Mononuclear cell (primary cell): ENCODE measurements around the gene IQCK. TPM values are rescaled to one million over a fixed set of nuclear protein-coding genes. Genes with fewer than 3 reads are reported as not detected.

Experiments
- H3K27me3 ChIP-seq: 2 replicates; pipeline ENCODE4 v1.6.0; 2011; ENCODE audit warnings: low read length, control low read depth; ENCODE audit not compliant: insufficient read depth
- H3K4me1 ChIP-seq: 2 replicates; pipeline ENCODE4 v1.5.1; 2011; ENCODE audit warnings: mild to moderate bottlenecking, low read length, control low read depth; ENCODE audit not compliant: insufficient read depth
- H3K4me3 ChIP-seq: 2 replicates; pipeline ENCODE4 v1.5.1; 2011; ENCODE audit warnings: mild to moderate bottlenecking, low read length, moderate library complexity
- H3K9me3 ChIP-seq: 2 replicates; pipeline ENCODE4 v1.5.1; 2011; ENCODE audit warnings: low read depth, mild to moderate bottlenecking, control low read depth, low read length
- total RNA-seq: library from RNA; depleted of rRNA; stranded (reverse); fragments of >200 nt; gene quantifications from one replicate; pipeline ENCODE4 v1.2.3, GENCODE V29; 2012

The IQCK gene
- total RNA-seq, 1 donor, result 1.9 TPM

DNA sequence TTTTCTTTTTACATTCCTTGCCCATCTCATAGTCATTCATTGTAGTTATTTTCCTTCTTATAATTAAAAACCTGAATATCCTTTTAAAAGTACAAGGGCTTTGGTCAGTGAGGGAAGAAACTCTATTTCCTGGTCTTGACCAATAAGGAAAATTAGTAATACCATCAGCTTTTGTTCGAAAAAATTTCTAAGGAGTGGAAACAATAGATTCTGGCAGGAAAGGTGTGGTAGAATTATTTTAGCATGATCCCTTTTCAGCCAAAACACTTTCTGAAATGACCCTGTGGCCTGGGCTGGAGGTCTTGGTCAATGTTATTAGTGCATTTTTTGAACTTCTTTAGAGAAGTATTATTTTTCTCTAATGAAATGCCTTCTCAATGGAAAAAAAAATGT is 36.6 kb downstream of the IQCK start:
- H3K9me3 ChIP-seq, result no peaks in the 10 kb centered on the region
- peaks cover 3% of the 10 kb centered on the region for H3K4me1 ChIP-seq
- no peak overlapping the region for H3K4me3 ChIP-seq
- H3K27me3 ChIP-seq, result no peaks in the 10 kb centered on the region

DNA sequence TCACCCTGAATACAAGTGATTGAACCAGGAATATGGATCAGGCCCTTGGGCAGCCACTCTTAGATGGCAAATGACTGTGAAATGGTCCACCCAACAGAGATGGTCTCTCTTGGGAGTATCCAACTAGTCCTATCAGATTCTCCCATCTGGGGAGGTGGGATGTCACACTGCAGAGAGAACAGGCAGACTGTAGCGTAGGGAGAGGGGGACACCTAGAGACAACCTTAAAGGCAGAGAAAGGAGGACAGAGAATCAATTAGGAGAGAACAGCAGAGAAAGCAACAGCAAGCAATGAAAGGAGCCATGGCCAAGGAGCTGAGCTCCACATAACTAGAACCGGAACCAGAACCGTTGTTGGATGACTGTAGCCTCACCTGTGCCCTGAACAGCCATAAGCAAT is 37.2 kb downstream of the IQCK start:
- Histone ChIP-seq H3K27me3 (no peaks in the 10 kb centered on the region), H3K9me3 (no peaks in the 10 kb centered on the region), H3K4me1 (peaks cover 3% of the 10 kb centered on the region), H3K4me3 (no peak overlapping the region)

DNA sequence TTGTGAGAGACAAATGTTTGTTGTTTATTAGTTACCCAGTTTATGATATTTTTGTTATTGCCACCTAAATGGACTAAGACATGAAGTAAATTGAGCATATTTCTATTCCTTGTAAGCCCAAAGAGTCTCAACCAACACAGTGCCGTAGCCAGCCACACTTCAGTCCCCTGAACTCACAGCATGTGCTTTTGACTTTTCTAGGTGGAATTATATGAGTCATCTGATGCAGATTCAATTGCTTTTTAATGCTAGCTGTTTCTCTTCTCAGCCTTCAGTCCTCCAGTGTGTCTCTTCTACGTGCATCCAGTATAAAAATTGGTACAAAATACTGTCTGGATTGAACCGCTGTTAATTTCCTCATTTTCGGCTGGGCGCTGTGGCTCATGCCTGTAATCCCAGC is 39.0 kb downstream of the IQCK start:
- H3K27me3 ChIP-seq, result no peaks in the 10 kb centered on the region
- no peaks in the 10 kb centered on the region for H3K9me3 ChIP-seq
- H3K4me1 ChIP-seq, result peaks cover 3% of the 10 kb centered on the region
- H3K4me3 ChIP-seq, result no peak overlapping the region

DNA sequence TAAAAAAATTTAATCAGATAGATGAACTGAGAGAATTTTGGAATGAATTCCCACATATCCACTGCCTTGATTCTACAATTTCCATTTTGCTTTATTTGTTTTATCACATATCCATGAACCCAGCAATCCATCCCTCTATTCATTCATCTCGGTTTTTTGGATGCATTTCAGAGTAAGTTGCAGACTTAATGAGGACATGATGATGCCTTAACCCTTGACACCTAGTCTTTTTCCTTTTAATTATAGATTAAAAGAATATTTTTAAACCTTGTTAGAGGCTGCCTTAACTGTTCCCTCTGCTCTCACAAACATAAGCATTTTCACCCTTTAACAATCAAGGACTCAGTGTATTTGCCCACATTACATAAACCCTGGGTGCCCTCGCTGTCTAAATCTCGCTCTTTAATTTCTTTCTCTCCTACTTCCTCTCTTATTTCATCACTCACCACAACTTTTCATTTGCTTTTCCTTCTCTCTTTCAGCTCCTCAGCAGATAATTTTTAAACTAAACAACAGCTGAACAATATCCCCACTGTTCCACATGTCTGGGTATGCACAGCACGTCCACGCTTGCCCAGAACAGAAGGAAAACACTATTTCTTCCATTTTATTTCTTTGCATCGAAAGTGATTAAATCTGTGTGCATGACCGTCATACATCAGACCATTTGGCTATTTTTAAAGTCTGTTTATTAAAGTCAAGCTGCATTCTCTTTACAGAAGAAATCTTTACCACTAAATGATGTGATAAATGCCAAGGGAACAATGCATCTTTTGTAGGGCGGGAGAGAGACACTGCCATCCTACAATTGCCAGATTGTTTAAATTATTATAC is 39.9 kb downstream of the IQCK start:
- H3K9me3 ChIP-seq, result no peaks in the 10 kb centered on the region

DNA sequence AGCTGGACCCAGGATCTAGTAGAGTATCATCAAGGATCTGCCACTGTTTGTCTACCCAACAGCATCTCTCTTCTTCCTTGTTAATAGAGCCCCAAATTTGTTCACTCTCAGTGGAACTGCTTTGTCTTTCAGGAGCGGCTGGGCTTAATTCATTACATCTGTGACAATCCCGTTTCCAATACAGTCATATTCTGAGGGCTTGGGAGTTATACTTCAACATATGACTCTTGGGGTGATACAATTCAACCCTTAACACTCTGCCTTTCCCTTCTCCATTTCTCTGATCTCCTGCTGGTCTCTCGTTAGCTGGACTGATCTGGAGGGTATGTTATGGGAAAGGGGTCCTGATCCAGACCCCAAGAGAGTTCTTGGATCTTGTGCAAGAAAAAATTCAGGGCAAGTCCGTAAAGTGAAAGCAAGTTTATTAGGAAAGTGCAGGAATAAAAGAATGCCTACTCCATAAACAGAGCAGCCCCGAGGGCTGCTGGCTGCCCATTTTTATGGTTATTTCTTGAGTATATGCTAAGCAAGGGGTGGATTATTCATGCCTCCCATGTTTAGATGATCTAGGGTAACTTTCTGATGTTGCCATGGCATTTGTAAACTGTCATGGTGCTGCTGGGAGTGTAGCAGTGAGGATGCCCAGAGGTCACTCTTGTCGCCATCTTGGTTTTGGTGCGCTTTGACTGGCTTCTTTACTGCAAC is 42.4 kb downstream of the IQCK start:
- no peak overlapping the region for H3K4me3 ChIP-seq

More for the DNA sequence above, 39.9 kb downstream of the IQCK start:
- H3K27me3 ChIP-seq, result no peaks in the 10 kb centered on the region
- H3K4me1 ChIP-seq, result peaks cover 3% of the 10 kb centered on the region
- H3K4me3 ChIP-seq, result no peak overlapping the region

DNA sequence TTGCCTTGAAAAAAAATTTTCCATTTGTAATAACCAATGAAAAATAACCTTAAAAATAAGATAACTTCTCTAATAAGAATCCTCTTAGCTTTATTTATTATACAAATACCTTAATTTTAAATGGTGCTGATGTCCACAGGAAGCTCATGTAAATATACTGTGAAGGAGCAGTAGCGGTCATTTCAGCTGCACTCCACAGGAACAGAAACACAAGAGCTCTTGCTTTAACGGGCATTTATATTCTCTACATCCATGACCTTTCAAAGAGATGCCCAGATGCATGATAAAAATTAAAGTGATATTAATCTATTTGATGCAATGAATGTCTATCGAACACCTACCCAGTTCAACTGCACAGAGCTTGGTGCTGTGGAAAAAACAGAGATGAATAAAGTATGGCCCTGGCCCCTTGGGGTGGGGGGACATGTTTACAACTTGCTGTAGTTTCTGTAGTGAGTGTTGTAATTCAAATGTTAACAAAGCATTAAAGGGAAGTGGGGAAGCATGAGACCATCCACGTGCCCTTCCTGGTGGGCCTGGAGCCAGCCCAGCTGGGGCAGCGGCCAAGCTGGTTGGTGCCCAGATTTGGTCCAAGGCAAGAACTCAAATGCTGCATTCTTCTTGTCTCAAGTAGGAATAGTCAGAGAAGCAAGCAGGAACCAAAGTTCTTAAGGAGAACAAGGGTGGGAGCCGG is 47.9 kb downstream of the IQCK start:
- H3K4me1 ChIP-seq, result no peaks in the 10 kb centered on the region
- no peaks in the 10 kb centered on the region for H3K9me3 ChIP-seq
- no peaks in the 10 kb centered on the region for H3K27me3 ChIP-seq
- H3K4me3 ChIP-seq, result no peak overlapping the region

More for the DNA sequence above, 42.4 kb downstream of the IQCK start:
- Histone ChIP-seq H3K9me3 (no peaks in the 10 kb centered on the region), H3K27me3 (no peaks in the 10 kb centered on the region), H3K4me1 (peaks cover 3% of the 10 kb centered on the region)

DNA sequence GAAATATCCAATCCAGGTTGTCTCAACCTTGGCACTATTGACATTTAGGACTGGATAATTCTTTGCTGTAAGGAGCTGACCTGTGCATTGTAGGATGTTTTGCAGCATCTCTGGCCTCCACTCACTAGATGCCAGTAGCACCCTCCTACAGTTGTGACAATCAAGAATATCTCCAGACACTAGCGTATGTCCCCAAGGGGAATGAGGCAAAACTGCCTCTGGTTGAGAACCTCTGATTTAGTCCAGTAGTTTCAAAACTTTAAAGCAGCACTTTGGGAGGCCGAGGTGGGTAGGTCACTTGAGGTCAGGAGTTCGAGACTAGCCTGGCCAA is 48.4 kb downstream of the IQCK start:
- no peaks in the 10 kb centered on the region for H3K27me3 ChIP-seq
- no peaks in the 10 kb centered on the region for H3K9me3 ChIP-seq
- no peaks in the 10 kb centered on the region for H3K4me1 ChIP-seq
- H3K4me3 ChIP-seq, result no peak overlapping the region

DNA sequence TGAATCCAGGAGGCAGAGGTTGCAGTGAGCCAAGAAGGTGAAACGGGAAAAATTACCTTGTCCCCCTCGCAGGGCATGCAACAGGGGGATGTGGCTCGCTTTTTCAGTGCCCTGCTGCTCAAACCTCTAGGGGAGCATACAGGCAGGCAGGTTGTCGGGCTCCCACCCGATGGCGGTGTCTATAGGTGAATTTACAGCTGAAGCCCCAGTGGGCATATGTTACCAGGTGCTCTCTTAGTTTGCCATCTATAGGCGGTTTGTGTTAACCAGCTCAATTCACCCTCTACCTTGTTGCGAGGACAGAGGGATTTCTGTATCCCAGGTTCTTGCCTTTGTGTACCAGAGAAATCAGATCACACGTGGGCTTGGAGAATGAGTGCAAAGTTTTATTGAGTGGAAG is 48.9 kb downstream of the IQCK start:
- Histone ChIP-seq H3K27me3 (no peaks in the 10 kb centered on the region), H3K4me3 (no peak overlapping the region), H3K4me1 (no peaks in the 10 kb centered on the region), H3K9me3 (no peaks in the 10 kb centered on the region)

DNA sequence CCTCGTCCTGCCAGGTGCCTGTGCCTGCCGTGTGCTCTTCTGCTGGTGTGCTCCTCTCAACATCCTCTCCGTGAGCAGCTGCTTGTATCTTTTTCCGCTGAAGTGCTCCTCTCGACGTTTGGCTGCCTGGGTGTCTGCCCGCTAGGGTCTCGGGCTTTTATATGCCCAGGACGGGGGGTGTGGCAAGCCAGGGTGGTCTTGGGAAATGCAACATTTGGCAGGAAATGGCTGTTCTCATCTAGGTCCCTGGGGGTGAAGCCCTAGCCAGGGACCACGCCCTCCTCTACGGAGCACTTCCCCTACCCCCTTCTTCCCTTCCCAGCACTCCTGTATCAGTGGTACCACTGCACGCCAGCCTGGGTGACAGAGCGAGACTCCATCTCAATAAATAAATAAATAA is 49.4 kb downstream of the IQCK start:
- H3K27me3 ChIP-seq, result no peaks in the 10 kb centered on the region
- H3K4me3 ChIP-seq, result no peak overlapping the region
- H3K9me3 ChIP-seq, result no peaks in the 10 kb centered on the region
- no peaks in the 10 kb centered on the region for H3K4me1 ChIP-seq

DNA sequence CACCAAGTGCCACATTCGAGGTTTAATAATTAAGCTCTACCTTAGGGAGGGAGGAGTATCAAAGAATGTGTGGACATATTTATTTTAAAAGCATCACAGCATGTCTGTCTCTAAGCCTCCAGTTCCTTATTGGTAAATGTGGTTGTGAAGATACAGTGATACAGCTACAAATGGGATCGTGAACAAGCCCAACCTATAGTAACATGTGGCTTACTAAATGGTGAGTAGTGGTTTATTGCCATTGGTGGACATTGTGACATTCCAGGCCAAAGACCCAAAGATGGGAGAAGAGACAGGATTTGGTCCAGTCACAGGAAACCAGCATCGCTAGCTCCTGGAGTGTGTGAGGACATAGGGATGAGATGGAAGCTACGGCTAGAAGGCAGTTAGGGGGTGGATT is 51.2 kb downstream of the IQCK start:
- Histone ChIP-seq H3K27me3 (no peaks in the 10 kb centered on the region), H3K4me3 (no peak overlapping the region), H3K4me1 (no peaks in the 10 kb centered on the region)

DNA sequence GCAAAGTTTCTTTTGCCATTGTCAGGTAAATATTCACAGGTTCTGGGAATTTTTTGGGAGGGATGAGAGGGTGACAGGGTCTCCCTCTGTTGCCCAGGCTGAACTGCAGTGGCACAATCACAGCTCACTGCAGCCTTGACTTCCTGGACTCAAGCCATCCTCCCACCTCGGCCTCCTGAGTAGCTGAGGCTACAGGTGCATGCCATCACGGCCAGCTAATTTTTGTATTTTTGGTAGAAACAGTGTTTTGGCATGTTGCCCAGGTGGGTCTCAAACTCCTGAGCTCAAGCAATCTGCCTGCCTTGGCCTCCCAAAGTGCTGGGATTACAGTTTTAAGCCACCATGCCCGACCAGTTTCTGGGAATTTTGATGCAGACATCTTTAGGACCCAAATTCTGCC is 53.0 kb downstream of the IQCK start:
- Histone ChIP-seq H3K9me3 (no peaks in the 10 kb centered on the region), H3K4me1 (no peaks in the 10 kb centered on the region), H3K4me3 (no peak overlapping the region), H3K27me3 (no peaks in the 10 kb centered on the region)

More for the DNA sequence above, 51.2 kb downstream of the IQCK start:
- no peaks in the 10 kb centered on the region for H3K9me3 ChIP-seq

DNA sequence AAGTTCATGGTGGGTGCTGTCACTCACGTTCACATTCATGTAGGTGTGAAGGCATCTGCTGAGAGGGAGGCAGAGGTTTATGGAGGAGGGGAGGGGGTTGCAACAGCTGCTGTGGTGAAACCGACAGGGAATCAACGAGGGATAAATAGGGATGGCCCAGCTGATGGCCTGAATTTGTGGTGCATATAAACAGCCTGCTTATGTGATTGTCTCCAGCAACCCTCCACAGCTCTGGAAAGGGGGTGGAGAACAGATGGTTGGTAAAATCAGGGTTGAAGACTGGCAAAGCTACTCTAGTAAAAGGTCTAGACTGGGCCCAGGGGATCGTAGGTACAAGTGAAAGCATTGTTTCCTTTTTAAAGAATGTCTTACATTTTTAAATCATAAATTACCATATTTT is 53.7 kb downstream of the IQCK start:
- H3K9me3 ChIP-seq, result no peaks in the 10 kb centered on the region
- H3K4me3 ChIP-seq, result no peak overlapping the region
- no peaks in the 10 kb centered on the region for H3K27me3 ChIP-seq
- no peaks in the 10 kb centered on the region for H3K4me1 ChIP-seq

DNA sequence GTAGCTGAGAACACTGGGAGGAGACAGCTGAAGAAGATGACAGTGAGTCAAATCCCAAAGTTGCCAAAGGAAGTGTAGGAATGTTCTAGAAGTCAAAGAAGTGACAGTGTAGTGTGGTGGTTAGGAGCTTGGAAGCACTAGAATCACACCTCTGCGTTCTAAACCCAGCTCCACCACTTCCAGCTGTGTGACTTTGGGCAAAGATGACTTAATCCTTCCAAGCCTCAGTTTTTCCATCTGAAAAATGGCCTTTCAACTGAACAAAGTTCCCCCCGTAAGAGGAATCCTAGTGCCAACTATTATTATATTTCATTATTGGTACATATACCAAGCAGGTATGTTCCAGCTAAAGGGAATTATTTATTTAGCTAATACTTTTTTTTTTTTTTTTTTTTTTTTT is 56.0 kb downstream of the IQCK start:
- Histone ChIP-seq H3K9me3 (no peaks in the 10 kb centered on the region), H3K4me3 (no peak overlapping the region), H3K4me1 (no peaks in the 10 kb centered on the region), H3K27me3 (no peaks in the 10 kb centered on the region)

DNA sequence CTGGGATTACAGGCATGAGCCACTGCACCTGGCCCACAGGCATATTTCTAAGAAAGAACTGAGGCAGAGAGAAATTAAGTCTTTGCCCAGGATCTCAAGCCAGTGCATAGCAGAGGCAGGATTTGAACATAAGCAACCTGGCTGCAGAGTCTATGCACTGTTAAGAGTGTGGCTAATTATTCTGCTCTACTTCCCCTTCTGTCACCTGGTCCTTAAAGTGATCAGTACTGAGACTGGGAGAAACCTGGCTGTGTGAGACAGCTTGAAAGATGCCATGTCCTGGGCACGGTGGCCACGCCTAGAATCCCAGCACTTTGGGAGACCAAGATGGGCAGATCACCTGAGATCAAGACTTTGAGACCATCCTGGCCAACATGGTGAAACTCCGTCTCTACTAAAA is 58.1 kb downstream of the IQCK start:
- no peak overlapping the region for H3K4me3 ChIP-seq

DNA sequence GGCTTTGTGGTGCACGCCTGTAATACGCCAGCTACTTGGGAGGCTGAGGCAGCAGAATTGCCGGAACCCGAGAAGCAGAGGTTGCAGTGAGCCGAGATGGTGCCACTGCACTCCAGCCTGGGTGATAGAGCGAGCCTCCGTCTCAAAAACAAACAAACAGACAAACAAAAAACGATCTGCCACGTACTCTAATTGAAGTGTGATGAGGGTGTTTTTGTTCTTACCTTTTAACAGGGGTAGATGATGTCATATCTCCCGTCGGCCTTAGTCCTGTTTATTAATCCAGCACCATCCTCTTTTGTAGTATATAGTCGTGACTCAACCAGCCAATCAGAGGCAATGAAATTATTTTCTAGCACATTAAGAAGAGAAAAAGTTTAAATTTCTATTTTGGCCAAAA is 58.5 kb downstream of the IQCK start:
- Histone ChIP-seq H3K9me3 (no peaks in the 10 kb centered on the region), H3K4me1 (no peaks in the 10 kb centered on the region), H3K27me3 (no peaks in the 10 kb centered on the region), H3K4me3 (no peak overlapping the region)

More for the DNA sequence above, 58.1 kb downstream of the IQCK start:
- no peaks in the 10 kb centered on the region for H3K4me1 ChIP-seq
- H3K27me3 ChIP-seq, result no peaks in the 10 kb centered on the region
- H3K9me3 ChIP-seq, result no peaks in the 10 kb centered on the region
